Measurements from ENCODE around the gene ZSCAN26.

The ZSCAN26 gene

GRCh38 chr6:28326371-28326948 lies 59.5 kb downstream of the ZSCAN26 start:
- DNase-seq, result no peak
